Measurements from ENCODE around the gene STPG2. TPM values are rescaled to one million over a fixed set of nuclear protein-coding genes. Genes with fewer than 3 reads are reported as not detected.

STPG2 gene
- total and polyA plus RNA-seq, 2 donors (not counting 3 experiments of a cell fraction or from before 2014, with no cell fraction given) = not detected

GRCh38 chr4:98179951-98180350 is 36.7 kb upstream of the STPG2 start:
- H3K4me1 ChIP-seq (ENCODE audit: control insufficient read depth, extremely low read depth, insufficient read depth, low read length) = no peaks in the 10 kb centered on the region
- intact Hi-C loops (cut with micrococcal nuclease) = no loop called here
- no peak overlapping the region for H3K4me2 ChIP-seq (ENCODE audit: insufficient read depth, low read length)
- no peak overlapping the region for H3K4me3 ChIP-seq (replicated peaks in 1 of 3; ENCODE audit: insufficient read depth in 1 of 3, low read depth in 1 of 3, low read length in 3 of 3)
- no TSS peak for BruUV-seq (replicated peaks)
- H3K36me3 ChIP-seq (ENCODE audit: control insufficient read depth in 2 of 2, extremely low read depth in 1 of 2, insufficient read depth in 2 of 2, low read length in 2 of 2) = no peaks in the 10 kb centered on the region
- H3K9ac ChIP-seq (replicated peaks; ENCODE audit: extremely low read depth, insufficient read depth, low read length) = no peak overlapping the region
- no peaks in the 10 kb centered on the region for H3K9me3 ChIP-seq (replicated peaks; ENCODE audit: control insufficient read depth, insufficient read depth, low read length)
- no peak overlapping the region for H2AFZ ChIP-seq (ENCODE audit: low read depth, low read length)
- no peak overlapping the region for H3K27ac ChIP-seq (ENCODE audit: insufficient read depth, low read depth, low read length)
- no peak for FAIRE-seq
- no peaks in the 10 kb centered on the region for H4K20me1 ChIP-seq (replicated peaks; ENCODE audit: control insufficient read depth, extremely low read depth, insufficient read depth, low read length)
- H3K27me3 ChIP-seq (ENCODE audit: control insufficient read depth in 2 of 2, insufficient read depth in 2 of 2, low read length in 2 of 2) = peaks cover 3 to 4% of the 10 kb centered on the region in 2 experiments
- TF ChIP-seq FOS (IDR thresholded peaks at IDR 0.05; ENCODE audit: borderline replicate concordance, insufficient read depth, low read length) (no peak), JUN (IDR thresholded peaks at IDR 0.05; ENCODE audit: borderline replicate concordance, insufficient read depth, insufficient read length, low read depth) (no peak), POLR2A (IDR thresholded peaks at IDR 0.05; ENCODE audit: low read depth, low read length) (no peak), POLR2AphosphoS5 (IDR thresholded peaks at IDR 0.05; ENCODE audit: insufficient read depth, low read depth, low read length) (no peak), MYC (IDR thresholded peaks at IDR 0.05; ENCODE audit: low read depth, low read length) (no peak), GATA2 (IDR thresholded peaks at IDR 0.05; ENCODE audit: insufficient read depth, insufficient read length, low read depth, low read length) (no peak), EZH2 (IDR thresholded peaks at IDR 0.05; ENCODE audit: borderline replicate concordance, low read depth, low read length, severe bottlenecking) (no peak)
- TF ChIP-seq, protein P1, sequence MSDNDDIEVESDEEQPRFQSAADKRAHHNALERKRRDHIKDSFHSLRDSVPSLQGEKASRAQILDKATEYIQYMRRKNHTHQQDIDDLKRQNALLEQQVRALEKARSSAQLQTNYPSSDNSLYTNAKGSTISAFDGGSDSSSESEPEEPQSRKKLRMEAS (IDR thresholded peaks at IDR 0.05; ENCODE audit: insufficient read depth, insufficient read length) = no peak
- TF ChIP-seq, protein P2, sequence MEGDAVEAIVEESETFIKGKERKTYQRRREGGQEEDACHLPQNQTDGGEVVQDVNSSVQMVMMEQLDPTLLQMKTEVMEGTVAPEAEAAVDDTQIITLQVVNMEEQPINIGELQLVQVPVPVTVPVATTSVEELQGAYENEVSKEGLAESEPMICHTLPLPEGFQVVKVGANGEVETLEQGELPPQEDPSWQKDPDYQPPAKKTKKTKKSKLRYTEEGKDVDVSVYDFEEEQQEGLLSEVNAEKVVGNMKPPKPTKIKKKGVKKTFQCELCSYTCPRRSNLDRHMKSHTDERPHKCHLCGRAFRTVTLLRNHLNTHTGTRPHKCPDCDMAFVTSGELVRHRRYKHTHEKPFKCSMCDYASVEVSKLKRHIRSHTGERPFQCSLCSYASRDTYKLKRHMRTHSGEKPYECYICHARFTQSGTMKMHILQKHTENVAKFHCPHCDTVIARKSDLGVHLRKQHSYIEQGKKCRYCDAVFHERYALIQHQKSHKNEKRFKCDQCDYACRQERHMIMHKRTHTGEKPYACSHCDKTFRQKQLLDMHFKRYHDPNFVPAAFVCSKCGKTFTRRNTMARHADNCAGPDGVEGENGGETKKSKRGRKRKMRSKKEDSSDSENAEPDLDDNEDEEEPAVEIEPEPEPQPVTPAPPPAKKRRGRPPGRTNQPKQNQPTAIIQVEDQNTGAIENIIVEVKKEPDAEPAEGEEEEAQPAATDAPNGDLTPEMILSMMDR (IDR thresholded peaks at IDR 0.05; ENCODE audit: extremely low read depth in 1 of 2, insufficient read depth in 1 of 2, low read depth in 1 of 2, low read length in 2 of 2) = no peak
- DNase-seq (ENCODE audit: low read depth, low spot score) = no peak
- H3K79me2 ChIP-seq (ENCODE audit: control insufficient read depth, insufficient read depth, low read length) = no peaks in the 10 kb centered on the region
- ChIA-PET CTCF (interaction anchor here (1.2 kb wide), 1 partner anchor 7 kb away, joined by 3 read pairs; no protein-coding TSS in a partner anchor), POLR2A (no interaction called here)
- no peaks in the 10 kb centered on the region for H3K9me1 ChIP-seq (replicated peaks; ENCODE audit: control insufficient read depth, extremely low read depth, insufficient read depth, low read length)
- dilution Hi-C loops (cut with MboI; ENCODE audit: extremely low pct_ligation_motif_present, low sequenced_read_pairs) = no loop called here

Data from endothelial cell of umbilical vein (primary cell).